ENCODE results near the gene PIGB. TPM values are rescaled to one million over a fixed set of nuclear protein-coding genes. Genes with fewer than 3 reads are reported as not detected.
"Not testable (repeated sequence)": the region's sequence is repeated elsewhere in the genome, so short reads cannot be mapped to it uniquely, and the experiment has no call there.

Gene PIGB
- total RNA-seq, 2 experiments from 2014 or later: 19.8 to 21.1 TPM

DNA sequence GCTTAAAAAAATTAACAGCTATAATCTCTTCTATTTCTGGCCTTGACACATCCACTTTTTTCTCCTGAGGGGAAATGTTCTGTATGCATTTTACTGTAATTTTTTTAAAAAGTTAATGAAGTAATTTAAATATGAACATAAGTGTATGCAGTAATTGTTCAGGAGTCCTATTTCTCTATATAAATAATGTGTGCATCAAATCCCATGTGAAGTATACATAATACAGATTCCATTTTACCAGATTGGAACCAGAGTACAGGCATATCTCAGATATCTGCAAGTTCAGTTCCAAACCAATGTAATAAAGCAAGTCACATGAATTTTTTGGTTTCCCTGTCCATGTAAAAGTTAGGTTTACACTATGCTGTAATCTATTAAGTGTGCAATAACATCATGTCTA, 62.6 kb downstream of the PIGB start:
- intact Hi-C loops (cut with DNase I, micrococcal nuclease): no loop called here
- Mint-ChIP-seq H3K4me3 (no peak overlapping the region), H3K9me3 (ENCODE audit: low read depth) (no peaks in the 10 kb centered on the region), H3K36me3 (ENCODE audit: low read depth) (peaks cover 14% of the 10 kb centered on the region), H3K27ac (no peak overlapping the region), H3K4me1 (no peaks in the 10 kb centered on the region), H3K27me3 (no peaks in the 10 kb centered on the region)
- DNase-seq (no peak), ATAC-seq (no peak)
- ChIA-PET CTCF (no interaction called here), POLR2A (no interaction called here)

DNA sequence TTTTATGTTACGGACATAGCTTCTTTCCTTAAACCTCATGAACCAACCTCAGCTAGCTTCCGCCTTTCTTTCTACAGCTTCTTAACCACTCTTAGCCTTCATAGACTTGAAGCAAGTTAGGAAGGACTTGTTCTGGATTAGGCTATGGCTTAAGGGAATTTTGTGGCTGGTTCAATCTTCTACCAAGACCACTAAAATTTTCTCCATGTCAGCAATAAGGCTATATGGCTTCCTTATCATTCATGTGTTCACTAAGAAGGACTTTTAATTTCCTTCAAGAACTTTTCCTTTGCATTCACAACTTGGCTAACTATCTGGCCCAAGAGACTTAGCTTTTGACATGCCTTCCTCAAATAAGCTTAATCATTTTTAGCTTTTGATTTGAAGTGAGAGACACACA, 64.7 kb downstream of the PIGB start:
- Mint-ChIP-seq H3K9me3 (ENCODE audit: low read depth) (no peaks in the 10 kb centered on the region), H3K4me1 (no peaks in the 10 kb centered on the region), H3K36me3 (ENCODE audit: low read depth) (peaks cover 18% of the 10 kb centered on the region), H3K27me3 (no peaks in the 10 kb centered on the region), H3K4me3 (no peak overlapping the region), H3K27ac (peak overlapping the region; percentile 35)
- DNase-seq (no peak), ATAC-seq (no peak)
- ChIA-PET POLR2A (no interaction called here), CTCF (interaction anchor here (0.5 kb wide), 1 partner anchor 55 kb away, joined by 4 read pairs; no protein-coding TSS in a partner anchor)
- intact Hi-C loops (cut with DNase I, micrococcal nuclease): no loop called here

DNA sequence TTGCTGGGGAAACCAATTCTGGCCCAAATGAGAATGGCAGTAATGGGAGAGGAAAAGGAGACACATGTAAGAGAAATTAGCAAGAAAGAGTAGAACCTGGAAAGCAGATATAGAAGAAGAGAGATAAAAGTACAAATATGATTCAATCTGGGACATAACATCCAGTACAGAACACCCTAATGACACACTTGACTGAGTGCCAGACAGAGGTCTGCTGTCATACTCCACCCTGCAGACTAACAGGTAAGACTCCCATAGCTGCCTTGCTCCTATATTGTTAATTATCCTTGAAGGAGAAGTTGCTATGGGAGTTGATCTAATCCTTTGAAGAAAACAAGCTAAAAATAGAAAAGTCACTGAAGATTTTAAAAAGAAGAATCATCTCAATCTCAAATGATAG, 68.0 kb downstream of the PIGB start:
- Mint-ChIP-seq H3K36me3 (ENCODE audit: low read depth) (peaks cover 18% of the 10 kb centered on the region), H3K27ac (no peak overlapping the region), H3K4me3 (no peak overlapping the region), H3K4me1 (peaks cover 5% of the 10 kb centered on the region), H3K9me3 (ENCODE audit: low read depth) (no peaks in the 10 kb centered on the region), H3K27me3 (no peaks in the 10 kb centered on the region)
- DNase-seq (no peak), ATAC-seq (no peak)
- intact Hi-C loops (cut with DNase I, micrococcal nuclease): no loop called here
- POLR2A ChIA-PET: no interaction called here
- CTCF ChIA-PET: no interaction called here

DNA sequence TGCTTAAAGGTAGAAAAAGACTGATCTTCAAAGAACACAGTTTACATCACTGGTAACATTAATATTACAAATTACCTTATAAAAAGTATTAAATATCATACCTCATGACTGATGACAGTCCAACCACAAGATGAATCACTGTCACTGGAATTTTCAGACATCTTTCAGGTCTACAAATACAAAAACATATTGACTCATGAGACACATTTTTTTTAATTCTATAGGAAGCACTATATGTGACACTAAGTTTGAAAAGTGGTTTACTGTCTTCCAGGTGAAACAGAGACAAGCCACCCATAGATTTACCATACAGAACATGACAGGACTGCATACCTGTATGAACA, 70.2 kb downstream of the PIGB start:
- Mint-ChIP-seq H3K4me1 (peaks cover 5% of the 10 kb centered on the region), H3K9me3 (ENCODE audit: low read depth) (no peaks in the 10 kb centered on the region), H3K36me3 (ENCODE audit: low read depth) (peaks cover 7% of the 10 kb centered on the region), H3K27me3 (no peaks in the 10 kb centered on the region), H3K4me3 (no peak overlapping the region), H3K27ac (peak overlapping the region; percentile 1)
- peak; percentile 72 for ATAC-seq
- CTCF ChIA-PET: interaction anchor here (2.0 kb wide), 1 partner anchor 18 kb away, joined by 9 read pairs; the partner anchor contains the start of genes CCPG1 and PIERCE2
- intact Hi-C loops (cut with DNase I, micrococcal nuclease): no loop called here
- no peak for DNase-seq
- POLR2A ChIA-PET: no interaction called here

DNA sequence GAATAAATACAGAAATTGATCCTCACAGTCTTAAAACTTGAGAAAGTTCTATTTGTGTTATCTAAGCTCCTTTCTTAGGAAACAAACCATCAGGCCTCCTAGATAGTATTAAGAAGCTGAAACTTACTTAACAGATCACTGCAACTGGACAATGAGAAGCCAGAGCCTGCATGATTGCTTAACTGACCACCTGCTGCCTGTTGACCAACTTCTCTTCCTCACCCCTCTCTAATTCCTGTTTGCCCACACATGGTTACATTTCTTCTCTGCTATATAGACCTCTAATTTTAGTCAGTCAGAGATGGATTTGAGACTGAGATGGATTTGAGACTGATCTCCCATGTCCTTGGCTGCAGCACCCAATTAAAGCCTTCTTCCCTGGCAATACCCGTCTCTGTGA, 75.7 kb downstream of the PIGB start:
- H3K4me3 Mint-ChIP-seq: no peak overlapping the region
- no peaks in the 10 kb centered on the region for H3K27me3 Mint-ChIP-seq
- no peak for ATAC-seq
- ChIA-PET CTCF (no interaction called here), POLR2A (no interaction called here)
- no peak for DNase-seq
- H3K9me3 Mint-ChIP-seq (ENCODE audit: low read depth): peaks cover 5% of the 10 kb centered on the region
- intact Hi-C loops (cut with DNase I, micrococcal nuclease): no loop called here
- H3K27ac Mint-ChIP-seq: no peak overlapping the region
- peaks cover 26% of the 10 kb centered on the region for H3K36me3 Mint-ChIP-seq (ENCODE audit: low read depth)
- peaks cover 2% of the 10 kb centered on the region for H3K4me1 Mint-ChIP-seq

DNA sequence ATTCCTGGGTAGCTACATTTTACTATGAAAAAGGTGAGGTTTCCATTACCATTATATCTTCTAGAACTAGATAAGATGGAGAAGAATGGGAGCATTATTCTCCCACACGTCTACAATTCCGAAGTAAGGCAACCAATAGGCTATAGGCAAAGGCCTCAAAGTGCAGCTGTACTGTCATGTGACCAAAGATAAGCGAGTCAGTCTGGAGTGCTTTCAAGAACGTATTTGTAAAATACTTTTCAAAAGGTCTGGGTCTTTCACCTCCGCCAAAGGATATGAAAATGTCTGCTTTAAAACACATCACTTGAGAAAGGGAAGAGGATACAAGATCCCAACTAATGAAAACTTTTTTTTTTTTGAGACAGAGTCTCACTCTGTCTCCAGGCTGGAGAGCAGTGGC, 79.2 kb downstream of the PIGB start:
- peaks cover 5% of the 10 kb centered on the region for H3K9me3 Mint-ChIP-seq (ENCODE audit: low read depth)
- ChIA-PET CTCF (no interaction called here), POLR2A (no interaction called here)
- intact Hi-C loops (cut with DNase I, micrococcal nuclease): no loop called here
- no peak overlapping the region for H3K4me3 Mint-ChIP-seq
- no peak for DNase-seq
- no peaks in the 10 kb centered on the region for H3K27me3 Mint-ChIP-seq
- H3K27ac Mint-ChIP-seq: no peak overlapping the region
- H3K4me1 Mint-ChIP-seq: peaks cover 24% of the 10 kb centered on the region
- peaks cover 30% of the 10 kb centered on the region for H3K36me3 Mint-ChIP-seq (ENCODE audit: low read depth)
- ATAC-seq: no peak

DNA sequence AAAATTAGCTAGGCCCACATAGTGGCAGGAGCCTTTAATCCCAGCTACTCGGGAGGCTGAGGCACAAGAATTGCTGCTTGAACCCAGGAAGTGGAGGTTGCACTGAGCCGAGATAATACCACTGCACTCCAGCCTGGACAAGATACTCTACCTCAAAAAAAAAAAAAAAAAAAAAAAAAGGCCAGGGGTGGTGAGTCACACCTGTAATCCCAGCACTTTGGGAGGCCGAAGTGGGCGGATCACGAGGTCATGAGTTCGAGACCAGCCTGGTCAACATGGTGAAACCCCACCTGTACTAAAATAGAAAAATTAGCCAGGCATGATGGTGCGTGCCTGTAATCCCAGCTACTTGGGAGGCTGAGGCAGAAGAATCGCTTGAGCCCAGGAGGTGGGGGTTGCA, 81.0 kb downstream of the PIGB start:
- Mint-ChIP-seq H3K4me1 (peaks cover 35% of the 10 kb centered on the region), H3K36me3 (ENCODE audit: low read depth) (peaks cover 27% of the 10 kb centered on the region)
- H3K27ac Mint-ChIP-seq; H3K4me3 Mint-ChIP-seq; DNase-seq; H3K27me3 Mint-ChIP-seq; POLR2A ChIA-PET; intact Hi-C loops (cut with DNase I, micrococcal nuclease); ATAC-seq; H3K9me3 Mint-ChIP-seq (ENCODE audit: low read depth); CTCF ChIA-PET: not testable (repeated sequence)

DNA sequence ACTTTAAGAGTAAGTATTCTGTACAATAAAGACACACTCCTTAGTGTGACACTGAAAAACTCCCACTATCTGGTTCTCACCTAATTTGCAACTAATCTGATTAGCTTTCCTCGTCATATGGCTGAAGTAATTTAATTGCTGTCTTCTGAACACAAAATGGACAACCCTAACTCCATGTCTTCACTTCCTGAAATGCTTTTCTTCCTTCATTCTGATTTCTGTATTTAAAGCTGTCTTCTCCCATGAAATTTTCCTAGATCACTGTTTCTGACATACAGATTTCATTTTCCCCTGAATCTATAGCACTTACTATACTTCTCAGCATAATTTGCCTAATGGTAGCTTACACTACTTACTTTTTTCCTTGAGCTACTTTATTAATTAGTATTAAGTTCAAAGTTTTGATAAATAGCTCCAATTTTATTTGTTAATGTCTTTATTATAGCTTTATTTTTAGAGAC, 82.8 kb downstream of the PIGB start:
- peaks cover 19% of the 10 kb centered on the region for H3K36me3 Mint-ChIP-seq (ENCODE audit: low read depth)
- intact Hi-C loops (cut with DNase I, micrococcal nuclease): no loop called here
- no peak overlapping the region for H3K4me3 Mint-ChIP-seq
- no peaks in the 10 kb centered on the region for H3K9me3 Mint-ChIP-seq (ENCODE audit: low read depth)
- H3K4me1 Mint-ChIP-seq: peaks cover 41% of the 10 kb centered on the region
- H3K27ac Mint-ChIP-seq: no peak overlapping the region
- ATAC-seq: no peak
- ChIA-PET CTCF (interaction anchor here (0.9 kb wide), 1 partner anchor 28 kb away, joined by 5 read pairs; no protein-coding TSS in a partner anchor), POLR2A (no interaction called here)
- no peak for DNase-seq
- no peaks in the 10 kb centered on the region for H3K27me3 Mint-ChIP-seq

DNA sequence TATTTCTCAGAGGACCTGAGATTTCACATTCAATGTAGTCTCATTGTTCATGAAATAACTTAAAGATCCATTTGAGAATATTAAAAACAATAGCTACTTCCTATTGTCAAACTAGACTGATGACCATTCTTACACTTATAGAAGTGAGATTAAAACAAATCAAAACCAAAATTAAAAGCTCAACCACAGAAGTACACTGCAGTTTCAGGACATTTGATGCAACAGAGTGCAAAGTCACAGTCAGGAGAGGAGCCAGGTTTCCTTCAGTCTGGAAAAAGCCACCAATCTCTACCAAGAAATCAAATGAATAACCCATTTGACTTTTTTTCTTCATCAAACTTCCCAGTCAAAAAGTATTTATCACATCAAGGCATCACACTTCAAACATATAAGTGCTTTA, 83.7 kb downstream of the PIGB start:
- H3K4me3 Mint-ChIP-seq: no peak overlapping the region
- ATAC-seq: peak; percentile 62
- intact Hi-C loops (cut with DNase I, micrococcal nuclease): no loop called here

DNA sequence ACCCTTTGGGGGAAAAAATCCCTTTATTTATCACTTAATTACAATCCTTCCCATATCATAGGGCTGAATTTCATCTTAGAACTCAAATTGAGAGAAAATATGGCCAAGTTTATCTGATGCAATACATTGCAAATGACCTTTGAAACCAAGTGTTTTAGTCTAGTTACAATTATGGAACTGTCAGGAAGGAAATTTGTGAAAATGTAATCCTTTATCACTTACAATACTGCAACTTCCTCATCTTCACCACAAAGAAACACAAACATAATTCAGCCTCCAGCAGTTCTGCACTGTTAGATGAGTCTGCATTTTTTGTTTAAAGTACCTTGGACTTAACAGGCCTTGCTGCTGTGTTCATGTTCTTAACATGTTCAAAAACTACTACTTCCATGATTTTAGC, 84.5 kb downstream of the PIGB start:
- Mint-ChIP-seq H3K36me3 (ENCODE audit: low read depth) (peaks cover 8% of the 10 kb centered on the region), H3K9me3 (ENCODE audit: low read depth) (no peaks in the 10 kb centered on the region), H3K4me3 (peak overlapping the region; percentile 3), H3K27me3 (no peaks in the 10 kb centered on the region), H3K27ac (peak overlapping the region; percentile 72), H3K4me1 (peaks cover 46% of the 10 kb centered on the region)
- CTCF ChIA-PET: interaction anchor here (1.4 kb wide), 1 partner anchor 10 kb away, joined by 4 read pairs; no protein-coding TSS in a partner anchor
- DNase-seq: no peak
- no peak for ATAC-seq
- POLR2A ChIA-PET: no interaction called here
- intact Hi-C loops (cut with DNase I, micrococcal nuclease): no loop called here

More for the DNA sequence above, 83.7 kb downstream of the PIGB start:
- ChIA-PET POLR2A (no interaction called here), CTCF (interaction anchor here (0.6 to 1.4 kb wide), 2 partner anchors 9 to 83 kb away, joined by 3 to 4 read pairs; no protein-coding TSS in a partner anchor)
- Mint-ChIP-seq H3K9me3 (ENCODE audit: low read depth) (no peaks in the 10 kb centered on the region), H3K4me1 (peaks cover 46% of the 10 kb centered on the region), H3K27ac (peak overlapping the region; percentile 81), H3K27me3 (no peaks in the 10 kb centered on the region), H3K36me3 (ENCODE audit: low read depth) (peaks cover 15% of the 10 kb centered on the region)
- no peak for DNase-seq

Small RNA genes lying within 50 kb of the gene (microRNA-seq; reads per million reads assigned to microRNA genes)
- gene MIR628 (ENCODE audit: borderline replicate concordance): 38.1 reads per million, percentile 52 among the genes with 10 or more reads in this experiment

Other genes starting within 250 kb of the PIGB start
- 100 to 1,000 TPM; 152 to 188 TPM for gene RSL24D1, start 122.3 kb upstream of the PIGB start, total RNA-seq
- 100 to 1,000 TPM; 111 to 129 TPM for gene RAB27A, start 29.4 kb upstream of the PIGB start, total RNA-seq
- gene PIGBOS1, start 99 bp upstream of the PIGB start, total RNA-seq: 10 to 100 TPM in 1 of 2 experiments, 1 to 10 TPM in 1; 8.8 to 11.0 TPM
- 10 to 100 TPM; 11.3 to 12.2 TPM for gene CCPG1, start 89.1 kb downstream of the PIGB start, total RNA-seq
- gene PIERCE2, start 89.3 kb downstream of the PIGB start, total RNA-seq: under 1 TPM; 0.34 to 0.81 TPM
- gene DNAAF4, start 189.0 kb downstream of the PIGB start, total RNA-seq: under 1 TPM; 0.62 to 0.79 TPM